Embryonic facial prominence (tissue), 1 donor: ENCODE data around the gene ADCY4.
"Not testable (repeated sequence)": the region's sequence is repeated elsewhere in the genome, so short reads cannot be mapped to it uniquely, and the experiment has no call there.

Experiments
- DNase-seq: peaks from one replicate; pipeline ENCODE4 v3.0.0-alpha.2; 2016; ENCODE audit errors: extremely low spot score

Gene ADCY4

DNA sequence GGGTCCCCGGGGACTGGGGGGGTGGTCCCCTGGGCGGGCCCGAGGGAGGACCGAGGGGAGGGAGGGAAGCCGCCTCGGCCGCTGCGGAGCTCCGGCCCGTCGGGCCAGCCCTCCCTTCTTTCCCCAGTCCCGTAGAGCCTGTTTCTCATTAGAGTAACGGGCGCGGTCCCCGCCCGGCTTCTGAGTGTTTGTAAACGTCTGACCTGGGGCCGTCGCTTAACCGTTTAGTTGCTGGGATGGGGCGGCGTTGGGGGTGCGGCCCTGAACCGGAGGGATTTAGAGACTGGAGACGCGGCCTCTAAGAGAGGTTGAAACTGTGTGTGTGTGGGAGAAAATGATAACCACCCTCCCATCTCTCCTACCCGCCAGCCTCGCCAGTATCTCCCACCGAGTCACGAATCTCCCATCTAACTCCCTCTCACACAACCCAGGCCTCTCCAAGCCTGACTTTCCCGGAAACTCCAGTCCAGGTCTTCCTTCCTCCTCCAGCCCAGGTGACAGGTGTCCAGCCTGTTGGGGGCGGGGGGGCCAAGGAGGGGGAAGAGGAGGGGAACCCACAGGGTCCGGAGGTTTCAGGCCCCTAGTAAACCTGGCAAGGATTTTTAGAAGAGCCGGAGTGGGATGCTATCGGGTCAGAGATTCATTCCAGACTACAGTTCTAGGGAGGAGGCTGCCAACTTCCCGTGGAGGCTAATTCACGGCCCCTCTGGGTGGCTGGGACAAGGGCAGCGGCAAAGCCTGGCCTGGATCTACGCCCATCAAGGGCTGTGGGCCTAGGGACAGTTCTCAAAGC lies 32.0 kb upstream of the ADCY4 start:
- peak; percentile 91 for DNase-seq

DNA sequence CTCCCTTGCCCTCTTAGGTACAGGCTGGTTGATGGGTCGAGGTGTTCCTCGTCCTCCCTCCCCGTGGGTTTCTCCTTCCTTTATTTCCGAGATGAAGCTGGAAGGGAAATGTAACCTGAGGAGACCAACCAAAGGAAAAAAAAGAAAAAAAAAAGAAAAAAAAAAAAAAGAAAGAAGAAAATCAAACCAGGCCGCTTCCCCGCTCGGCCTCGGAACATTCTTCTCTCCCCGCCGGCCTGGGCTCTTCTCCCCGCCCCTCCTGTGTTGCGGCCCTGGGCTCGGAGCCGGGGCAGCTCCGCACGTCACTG lies 31.5 kb upstream of the ADCY4 start:
- DNase-seq = peak; percentile 78

- peak; percentile 71 for DNase-seq
These were observed 30.9 kb upstream of the ADCY4 start for GRCh38 chr14:24365600-24366412.

DNA sequence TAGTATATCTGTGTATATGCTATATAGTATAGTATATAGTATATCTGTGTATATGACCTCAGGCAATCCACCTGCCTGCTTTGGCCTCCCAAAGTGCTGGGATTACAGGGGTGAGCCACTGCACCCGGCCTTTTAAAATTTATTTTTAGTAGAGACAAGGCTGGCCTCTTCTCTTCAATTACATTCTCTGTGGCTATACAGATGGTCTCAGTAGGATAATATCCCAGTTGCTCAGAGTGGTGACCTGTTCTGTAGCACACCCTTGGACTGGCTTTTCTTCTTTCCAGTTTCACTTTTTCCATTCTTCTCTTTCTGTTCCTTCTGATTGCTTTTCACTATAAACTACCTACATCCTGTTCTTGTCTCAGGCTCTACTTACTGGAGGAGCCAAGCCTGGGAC lies 30.0 kb upstream of the ADCY4 start:
- DNase-seq = no peak

DNA sequence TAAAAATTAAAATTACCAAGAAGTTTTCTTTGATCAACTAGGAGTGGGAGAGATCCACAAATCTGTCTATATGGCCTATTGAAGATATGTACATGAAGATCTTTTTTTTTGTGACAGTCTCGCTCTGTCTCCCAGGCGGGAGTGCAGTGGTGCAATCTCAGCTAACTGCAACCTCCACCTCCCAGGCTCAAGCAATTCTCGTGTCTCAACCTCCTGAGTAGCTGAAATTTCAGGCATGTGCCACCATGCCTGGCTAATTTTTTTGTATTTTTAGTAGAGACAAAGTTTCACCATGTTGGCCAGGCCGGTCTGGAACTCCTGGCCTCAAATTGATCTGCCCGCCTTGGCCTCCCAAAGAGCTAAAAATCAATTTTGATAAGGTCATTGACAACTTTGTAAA lies 28.5 kb upstream of the ADCY4 start:
- no peak for DNase-seq

DNA sequence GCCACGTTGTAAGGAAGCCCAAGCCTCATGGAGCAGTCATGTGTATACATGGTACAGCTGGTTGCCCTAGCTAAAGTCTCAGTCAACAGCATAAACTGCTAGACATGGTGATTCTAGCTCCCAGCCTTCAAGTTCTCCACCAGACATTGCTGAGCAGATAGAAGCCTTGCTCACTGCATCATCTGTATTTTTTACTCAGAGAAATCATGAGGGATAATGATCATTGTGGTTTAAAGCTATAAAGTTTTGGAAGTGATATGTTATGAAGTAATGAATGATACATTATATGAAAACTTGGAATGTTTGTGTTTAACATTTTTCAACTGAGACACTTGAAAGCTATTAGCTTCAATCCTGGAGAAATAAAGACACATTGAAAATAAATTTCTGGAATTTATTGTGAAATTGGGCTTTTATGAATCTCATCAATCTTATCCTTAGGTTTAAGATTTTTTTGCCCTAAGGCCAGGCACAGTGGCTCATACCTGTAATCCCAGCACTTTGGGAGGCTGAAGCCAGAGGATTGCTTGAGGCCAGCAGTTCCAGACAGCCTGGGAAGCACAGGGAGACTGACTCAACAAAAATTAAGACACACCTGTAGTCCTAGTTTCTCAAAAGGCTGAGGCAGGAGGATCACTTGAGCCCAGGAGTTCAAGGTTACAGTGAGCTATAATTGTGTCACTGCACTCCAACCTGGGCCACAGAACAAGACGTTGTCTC lies 27.5 kb upstream of the ADCY4 start:
- no peak for DNase-seq

GRCh38 chr14:24361326-24361725 lies 26.5 kb upstream of the ADCY4 start:
- no peak for DNase-seq

- DNase-seq = no peak
These were observed 25.4 kb upstream of the ADCY4 start for GRCh38 chr14:24360281-24360680.

DNA sequence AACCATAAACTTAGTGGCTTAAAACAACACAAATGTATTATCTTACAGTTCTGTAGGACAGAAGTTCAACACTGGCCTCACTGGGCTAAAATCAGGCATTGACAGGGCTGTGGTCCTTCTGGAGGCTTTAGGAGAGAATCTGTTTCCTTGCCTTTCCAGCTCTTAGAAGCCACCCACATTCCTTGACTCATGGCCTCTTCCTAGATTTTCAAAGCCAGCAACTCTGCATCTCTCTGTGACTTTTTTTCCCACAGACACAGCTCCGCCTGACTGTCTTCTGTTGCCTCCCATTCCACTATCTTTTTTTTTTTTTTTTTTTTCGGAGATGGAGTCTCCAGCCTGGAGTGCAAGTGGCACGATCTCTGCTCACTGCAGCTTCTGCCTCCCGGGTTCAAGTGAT lies 21.3 kb upstream of the ADCY4 start:
- no peak for DNase-seq

DNA sequence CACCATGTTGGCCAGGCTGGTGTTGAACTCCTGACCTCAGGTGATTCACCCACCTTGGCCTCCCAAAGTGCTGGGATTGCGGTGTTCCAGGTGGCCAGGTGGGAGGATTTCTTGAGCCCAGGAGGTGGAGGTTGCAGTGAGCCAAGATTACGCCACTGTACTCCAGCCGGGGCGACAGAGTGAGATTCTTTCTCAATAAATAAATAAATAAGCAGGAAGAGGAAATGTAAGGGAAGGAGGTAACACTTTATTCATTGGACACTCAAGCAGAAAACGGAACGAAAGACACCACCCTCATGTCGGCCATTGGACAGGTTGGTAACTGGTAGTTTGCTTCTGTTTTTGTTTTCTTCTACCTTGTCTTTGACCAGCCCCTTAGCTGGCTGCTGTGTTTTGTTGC lies 20.1 kb upstream of the ADCY4 start:
- no peak for DNase-seq

DNA sequence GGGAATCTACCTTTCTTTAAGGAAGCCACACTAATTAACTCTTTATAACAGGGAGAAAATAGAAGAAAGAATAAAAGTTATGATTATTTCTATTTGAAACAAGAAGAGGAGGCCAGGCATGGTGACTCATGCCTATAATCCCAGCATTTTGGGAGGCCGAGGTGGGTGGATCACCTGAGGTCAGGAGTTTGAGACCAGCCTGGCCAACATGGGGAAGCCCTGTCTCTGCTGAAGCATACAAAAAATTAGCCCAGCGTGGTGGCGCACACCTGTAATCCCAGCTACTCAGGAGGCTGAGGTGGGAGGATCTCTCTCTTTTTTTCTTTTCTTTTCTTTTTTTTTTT lies 19.6 kb upstream of the ADCY4 start:
- not testable (repeated sequence) for DNase-seq

DNA sequence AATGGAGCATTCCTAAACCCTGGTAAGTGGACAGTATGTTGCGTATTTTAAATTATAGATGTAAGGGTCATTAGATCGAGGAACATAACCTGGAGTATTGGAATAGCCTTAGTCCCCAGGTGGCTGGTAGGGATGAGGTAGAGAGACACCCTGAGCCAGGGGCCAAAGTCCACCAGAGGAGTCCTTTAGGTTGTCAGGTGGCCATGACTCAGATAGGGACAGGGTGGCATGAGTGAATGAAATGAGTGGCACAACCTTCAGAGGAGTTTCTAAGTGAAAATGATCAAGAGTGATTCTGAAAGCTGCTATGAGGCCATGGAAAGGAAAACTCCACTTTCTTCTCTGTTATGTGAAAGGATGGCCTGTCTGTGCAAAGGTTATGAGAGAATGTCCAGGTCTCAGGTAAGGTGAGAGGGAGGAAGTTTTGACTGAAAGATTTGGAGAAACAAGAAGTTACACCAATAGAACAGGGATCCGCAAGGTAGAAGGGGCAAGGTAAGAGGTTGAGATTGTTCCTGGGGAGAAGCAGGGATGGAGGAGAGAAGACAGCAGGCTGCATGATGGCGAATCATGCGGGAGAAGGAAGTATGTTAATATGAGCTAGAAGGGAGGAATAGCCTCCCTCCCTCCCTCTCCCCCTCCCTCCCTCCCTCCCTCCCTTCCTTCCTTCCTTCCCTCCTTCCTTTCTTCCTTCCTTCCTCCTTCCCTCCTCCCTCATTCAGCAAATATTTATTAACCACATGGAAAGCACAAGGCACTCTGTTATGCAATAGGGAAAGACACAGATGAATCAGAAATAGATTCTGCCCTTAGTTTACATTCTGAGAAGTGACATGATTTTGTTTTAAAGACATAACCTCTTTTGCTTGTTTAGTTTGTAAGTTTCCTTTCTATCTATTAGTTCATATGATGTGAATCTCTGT lies 18.9 kb upstream of the ADCY4 start:
- DNase-seq = no peak

DNA sequence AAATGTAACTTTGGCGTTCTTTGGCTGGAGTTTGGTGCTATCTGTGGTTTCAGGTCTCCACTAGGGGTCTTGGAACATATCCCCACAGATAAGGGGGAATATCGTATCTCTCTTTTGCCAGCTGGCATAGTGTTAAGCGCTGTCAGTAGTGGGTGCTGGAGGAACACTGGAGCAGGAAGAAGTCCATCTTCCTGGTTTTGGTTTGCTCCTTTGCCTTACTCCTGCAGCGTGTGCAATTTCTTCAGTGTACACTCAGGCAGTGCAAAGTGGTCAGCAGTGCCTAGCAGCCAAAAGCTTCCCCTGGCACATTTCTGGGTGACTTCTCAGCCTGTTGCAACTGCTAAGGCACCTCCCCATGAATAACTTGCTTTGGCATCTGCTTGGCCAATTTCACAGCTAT lies 16.6 kb upstream of the ADCY4 start:
- DNase-seq = no peak

GRCh38 chr14:24349742-24350141 lies 14.9 kb upstream of the ADCY4 start:
- DNase-seq = no peak

GRCh38 chr14:24348186-24348585 lies 13.3 kb upstream of the ADCY4 start:
- no peak for DNase-seq

DNA sequence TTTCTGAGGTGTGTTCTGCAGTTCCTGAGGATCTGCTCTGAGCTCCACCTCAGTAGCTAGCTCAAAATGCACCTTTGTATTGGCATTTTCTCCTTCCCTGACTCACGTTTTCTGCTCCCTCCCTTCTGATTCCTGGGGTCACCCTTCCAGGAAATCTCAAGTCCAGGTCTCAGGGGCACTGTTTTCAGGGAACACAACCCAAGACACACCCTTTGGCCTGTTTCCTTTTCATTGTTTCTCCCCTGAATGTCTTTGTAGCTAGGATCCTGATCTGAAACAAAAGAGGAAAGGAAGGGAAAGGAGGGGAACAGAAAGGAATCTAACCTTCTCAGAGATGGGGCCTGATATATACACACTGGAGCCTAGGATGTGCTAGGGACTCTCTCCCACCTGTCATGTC lies 12.3 kb upstream of the ADCY4 start:
- DNase-seq = no peak

GRCh38 chr14:24343795-24344660 lies 9.2 kb upstream of the ADCY4 start:
- no peak for DNase-seq

- no peak for DNase-seq
These were observed 8.0 kb upstream of the ADCY4 start for GRCh38 chr14:24342889-24343288.

GRCh38 chr14:24340606-24341005 lies 5.7 kb upstream of the ADCY4 start:
- no peak for DNase-seq

DNA sequence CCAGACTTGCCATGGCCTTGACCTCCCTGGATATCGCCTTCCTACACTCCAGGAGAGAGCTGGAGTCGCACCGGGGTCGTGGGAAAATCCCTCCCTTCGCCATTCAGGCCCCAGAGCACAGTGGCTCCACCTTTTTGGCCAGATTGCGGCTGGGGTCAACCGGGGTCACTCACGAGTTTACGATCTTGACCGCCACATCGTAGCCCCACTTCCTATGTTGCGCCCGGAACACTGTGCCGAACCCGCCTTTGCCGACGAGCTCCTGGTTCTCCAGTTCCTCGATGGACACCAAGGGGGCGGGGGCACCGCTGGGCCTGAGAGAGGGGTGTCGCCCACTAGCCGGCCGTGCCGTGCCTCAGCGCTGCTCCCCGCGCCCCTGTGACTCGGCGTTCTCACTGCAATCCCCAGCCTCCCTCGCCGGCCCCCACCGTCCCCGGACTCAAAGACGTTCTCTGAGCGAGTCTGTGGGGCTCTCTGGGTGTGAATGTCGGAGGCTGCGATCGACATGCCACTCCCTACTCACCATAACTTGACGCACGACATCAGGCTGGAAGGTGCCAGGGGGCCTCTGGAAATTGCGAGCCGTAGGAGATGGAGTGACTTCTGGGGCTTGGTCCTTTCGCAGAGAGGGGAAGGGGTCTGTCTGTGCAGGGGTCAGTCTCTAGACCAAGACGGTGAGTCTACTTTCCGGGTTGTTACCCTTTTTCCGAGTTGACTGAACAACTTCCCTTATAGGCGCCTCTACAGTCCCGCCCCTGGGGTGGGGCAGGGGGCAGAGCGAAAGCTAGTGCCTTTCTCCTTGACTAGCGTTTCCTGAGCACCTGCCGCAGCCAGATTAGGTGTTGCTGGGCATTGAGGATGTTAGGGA lies 4.6 kb upstream of the ADCY4 start, which contains the start of gene RIPK3:
Gene RIPK3 (minus strand): TSS at position 708 of the 868 bp plus-strand sequence. CDS start 165 bp downstream, at position 543.
- DNase-seq = no peak
